Suppressor macrophage treated with lipopolysaccharide for 1 hour (primary cell): ENCODE results near the gene SSBP1.
"Not testable (repeated sequence)": the region's sequence is repeated elsewhere in the genome, so short reads cannot be mapped to it uniquely, and the experiment has no call there.

ENCODE experiments used
- DNase-seq, 3 donors: peaks; one replicate each; pipeline ENCODE4 v3.0.0-alpha.2; 2020 to 2022

SSBP1 gene

DNA sequence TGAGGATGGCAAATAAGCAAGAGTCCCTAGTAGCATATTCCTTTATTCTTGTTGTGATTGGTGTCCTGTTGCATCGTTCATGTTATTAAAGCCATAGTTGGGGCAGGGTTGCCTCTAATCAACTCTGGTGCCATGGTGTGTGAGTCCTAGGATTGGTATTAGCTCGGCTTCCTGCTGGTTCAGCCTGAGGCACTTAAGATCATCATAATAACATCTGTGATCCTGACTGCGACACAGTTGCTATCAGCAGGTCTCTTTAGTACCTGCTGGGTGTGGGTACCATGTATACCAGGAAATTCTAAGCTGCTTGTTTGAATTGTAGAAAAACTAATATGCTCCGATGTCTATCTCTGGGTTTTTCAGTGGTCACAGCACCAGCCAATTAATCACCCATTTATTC is 28.4 kb upstream of the SSBP1 start:
- no peak for DNase-seq

DNA sequence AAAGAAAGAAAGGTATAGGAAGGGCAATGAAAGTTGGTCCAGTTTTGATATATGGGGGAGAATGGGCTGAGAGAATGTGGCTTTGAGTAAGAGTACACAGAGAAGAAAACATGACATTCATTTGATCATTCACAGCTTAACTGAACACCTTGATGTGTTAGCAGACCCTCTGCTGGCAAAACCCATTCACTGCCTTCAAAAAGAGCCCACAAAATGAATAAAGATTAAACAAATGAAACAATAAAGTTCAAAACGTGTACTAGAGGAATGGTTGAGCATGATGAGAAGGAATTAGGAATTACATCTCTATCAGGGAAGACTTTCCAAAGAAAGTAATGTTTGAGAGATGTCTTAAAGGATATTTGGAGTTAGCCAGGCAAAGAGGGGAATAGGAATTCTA is 27.9 kb upstream of the SSBP1 start:
- DNase-seq, result no peak

DNA sequence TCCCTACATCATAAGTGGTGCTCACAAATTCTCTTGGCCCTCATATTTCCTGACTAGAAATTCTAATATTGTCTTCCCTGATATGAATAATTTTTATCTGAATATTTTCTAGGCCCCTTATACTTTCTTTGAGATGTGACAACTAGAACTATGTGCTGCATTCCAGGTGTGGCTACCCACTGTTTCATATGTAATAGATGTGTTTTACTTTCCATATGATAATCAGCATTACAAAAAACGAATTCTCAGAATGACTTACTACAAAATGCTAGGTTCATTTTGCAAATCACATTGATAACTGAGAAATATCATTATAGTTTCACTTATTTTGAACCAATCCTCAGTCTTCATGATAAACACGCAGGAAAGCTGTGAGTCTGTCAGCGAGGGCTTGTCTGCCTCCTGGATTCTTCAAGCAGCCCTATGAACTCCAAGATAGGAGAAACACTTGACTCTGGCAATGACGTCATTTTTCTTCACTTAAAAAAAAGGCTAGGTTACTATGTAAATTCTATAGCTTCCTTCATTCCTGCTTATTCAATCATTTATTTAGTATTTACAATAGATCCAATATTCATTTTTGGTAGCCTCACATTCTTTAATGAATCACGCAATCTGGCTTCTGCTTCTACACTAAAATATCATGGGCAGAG is 25.4 kb upstream of the SSBP1 start:
- DNase-seq, result no peak

DNA sequence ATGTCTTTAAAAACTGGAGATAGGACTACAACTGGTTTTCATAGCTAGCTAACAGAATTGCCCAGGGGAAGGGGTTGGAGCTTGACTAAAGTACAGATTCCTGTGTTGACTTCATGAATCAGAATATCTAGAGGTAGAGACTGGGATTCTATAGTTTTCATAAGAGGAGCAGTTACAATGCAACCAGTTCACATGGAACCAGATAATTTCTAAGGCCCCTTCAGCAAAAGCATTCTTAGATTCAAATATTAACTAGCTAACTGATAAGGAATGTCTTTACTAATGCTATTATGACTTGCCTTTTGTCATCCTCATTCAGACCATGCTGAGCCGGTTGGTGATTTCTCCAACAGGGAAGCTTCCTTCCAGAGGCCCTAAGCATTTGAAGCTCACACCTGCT is 24.3 kb upstream of the SSBP1 start:
- DNase-seq, result no peak

DNA sequence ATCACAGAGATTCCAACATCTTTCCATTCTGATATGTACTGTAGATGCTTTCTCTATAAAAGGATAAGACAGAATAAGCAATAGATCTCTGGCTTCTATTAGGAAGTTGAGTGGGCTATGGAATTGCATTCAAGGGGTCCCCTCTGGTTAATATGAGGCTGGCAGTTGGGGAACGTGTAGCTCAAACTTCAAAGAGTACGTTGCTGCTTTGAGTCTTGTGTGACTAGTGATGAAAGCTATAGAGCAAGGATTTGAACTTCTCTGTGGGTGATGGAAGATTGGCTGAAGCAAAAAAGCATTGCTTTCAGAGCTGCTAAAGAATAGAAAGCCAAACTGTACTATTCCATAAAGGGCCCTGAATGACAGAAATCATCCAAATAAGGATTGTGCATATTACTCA is 23.6 kb upstream of the SSBP1 start:
- no peak for DNase-seq

DNA sequence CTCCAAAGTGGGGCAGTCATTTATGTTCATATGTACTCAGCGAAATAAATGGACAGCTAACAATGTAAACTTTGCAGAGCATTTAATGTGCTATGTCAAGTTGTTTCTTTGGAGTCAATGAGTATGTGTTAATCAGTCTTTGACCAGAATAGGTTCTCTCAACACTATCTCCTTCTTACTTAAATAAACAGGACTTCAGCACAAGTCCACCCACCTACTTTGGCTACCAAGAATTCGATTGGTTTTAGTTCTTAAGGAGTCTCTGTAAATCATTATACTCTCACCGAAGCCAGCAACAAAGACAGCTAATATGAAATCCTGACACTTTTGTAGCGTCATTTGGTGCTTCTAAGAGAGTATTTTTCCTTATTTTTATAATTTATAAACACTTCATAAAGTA is 23.1 kb upstream of the SSBP1 start:
- no peak for DNase-seq

DNA sequence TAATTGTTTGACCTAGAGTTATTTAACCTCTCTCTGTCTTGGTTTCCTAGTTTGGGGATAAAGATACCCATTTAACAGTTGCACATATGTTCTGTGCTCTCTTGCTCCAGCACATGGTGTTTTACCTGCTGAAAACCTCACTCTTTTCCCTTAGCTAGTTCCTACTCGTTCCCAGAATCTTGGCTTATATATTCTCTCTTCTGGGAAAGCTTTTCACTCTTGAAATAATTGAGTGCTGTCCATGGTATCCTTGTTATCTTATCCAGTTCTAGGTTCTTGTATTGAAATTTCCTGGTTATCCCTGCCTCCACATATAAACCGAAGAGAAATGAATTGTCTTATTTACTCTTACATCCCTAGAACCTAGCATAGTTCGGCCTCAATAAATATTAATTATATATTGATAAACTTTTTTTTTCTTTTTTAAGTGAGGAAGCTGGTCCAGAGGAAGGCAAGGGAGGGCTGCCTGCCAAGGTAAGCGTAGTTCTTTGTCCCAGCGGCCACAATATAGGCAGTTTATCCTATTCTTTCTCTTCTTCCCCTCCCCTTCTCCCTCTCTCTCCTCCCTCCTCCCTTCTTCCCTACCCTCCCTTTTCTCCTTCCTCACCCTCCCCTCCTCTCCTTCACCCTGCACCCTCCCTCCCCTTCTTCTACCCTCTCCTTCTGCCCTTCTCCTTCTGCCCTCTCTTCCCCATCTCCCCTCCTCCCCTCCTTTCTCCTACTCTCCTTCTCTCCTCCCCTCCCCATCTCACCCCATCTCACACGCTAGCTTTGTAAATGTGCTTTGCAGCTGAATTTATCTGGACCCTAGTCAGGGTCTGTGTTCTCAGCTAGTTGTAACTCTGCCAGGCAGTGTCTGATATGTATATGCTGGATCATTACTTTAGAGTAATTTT is 22.1 kb upstream of the SSBP1 start:
- no peak for DNase-seq

DNA sequence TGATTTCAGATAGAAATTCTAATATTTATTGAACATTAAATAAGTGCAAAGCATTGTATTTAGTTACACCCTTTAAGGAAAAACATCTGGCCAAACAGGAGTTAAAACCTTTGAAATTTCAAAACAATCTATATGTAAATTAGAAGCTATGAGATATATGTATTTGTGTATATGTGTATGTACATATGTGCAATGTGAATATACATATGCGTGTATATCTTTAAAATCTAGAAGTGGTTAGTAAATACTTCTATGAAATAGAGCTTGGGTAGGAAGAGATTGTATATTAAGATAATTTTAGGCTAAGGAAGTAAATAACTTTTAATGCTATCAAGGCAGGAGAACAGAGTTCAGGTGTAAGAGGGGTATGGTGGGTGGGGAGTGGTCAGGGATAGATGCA is 20.7 kb upstream of the SSBP1 start:
- no peak for DNase-seq

DNA sequence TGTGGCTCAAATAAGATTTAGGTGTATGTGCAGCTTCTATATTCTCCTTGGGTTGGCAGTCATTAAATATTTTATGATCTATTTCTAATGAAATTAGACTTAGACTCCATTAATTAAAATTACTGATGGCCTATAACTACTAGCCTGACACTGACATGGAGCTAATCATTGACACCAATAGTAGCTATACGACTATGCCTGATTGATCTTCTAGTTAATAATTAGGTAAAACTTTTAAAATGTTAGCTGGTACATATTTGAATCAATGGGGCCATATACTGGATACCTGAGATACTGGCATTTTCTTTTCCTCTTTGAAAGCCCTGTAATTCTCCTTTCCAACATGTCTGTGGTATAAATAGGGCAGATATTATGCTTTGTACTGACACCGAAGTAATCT is 15.6 kb upstream of the SSBP1 start:
- DNase-seq, result no peak

DNA sequence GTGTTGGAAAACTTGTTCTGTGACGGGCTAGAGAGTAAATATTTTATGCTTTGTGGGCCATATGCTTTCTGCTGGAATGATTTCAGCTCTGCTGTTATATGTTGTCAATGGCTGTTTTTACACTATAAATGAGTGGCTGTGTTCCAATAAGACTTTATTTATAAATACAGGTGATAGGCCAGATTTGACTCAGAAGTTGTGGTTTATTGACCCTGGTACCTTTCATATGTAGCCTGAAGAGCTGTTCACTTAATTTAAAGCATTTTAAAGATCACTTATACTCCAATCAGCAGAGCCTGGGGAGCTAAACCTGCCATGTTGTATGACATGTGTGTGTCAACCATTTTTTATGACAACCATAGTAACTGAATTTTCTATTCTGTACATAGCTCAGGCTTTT is 9.1 kb upstream of the SSBP1 start:
- no peak for DNase-seq

DNA sequence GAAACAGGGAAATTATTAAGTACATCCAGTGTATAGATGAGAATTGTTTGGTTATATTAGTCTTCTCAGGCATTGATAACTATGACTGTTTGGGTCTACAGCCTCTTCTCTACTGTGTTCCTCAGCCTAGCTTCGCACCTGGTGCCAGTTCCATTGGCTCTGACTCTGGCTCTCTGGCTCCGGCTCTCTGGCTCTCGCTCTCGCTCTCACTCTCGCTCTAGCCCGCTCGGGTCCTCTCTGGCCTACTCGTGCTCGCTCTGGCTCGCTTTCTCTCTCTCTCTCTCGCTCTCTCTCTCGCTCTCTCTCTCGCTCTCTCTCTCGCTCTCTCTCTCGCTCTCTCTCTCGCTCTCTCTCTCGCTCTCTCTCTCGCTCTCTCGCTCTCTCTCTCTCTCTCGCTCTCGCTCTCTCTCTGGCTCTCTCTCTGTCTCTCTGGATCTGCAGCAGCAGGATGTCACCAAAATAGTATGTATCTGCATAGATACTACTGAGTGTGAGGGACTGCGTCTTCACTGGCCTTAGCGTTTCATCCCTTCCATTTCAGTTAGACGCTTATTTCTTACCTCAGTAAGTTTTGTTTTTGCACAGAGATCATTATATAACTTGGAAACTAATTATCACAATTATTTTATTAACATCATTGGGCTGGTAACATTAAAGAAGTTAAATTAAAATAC is 6.5 kb upstream of the SSBP1 start:
- no peak for DNase-seq

DNA sequence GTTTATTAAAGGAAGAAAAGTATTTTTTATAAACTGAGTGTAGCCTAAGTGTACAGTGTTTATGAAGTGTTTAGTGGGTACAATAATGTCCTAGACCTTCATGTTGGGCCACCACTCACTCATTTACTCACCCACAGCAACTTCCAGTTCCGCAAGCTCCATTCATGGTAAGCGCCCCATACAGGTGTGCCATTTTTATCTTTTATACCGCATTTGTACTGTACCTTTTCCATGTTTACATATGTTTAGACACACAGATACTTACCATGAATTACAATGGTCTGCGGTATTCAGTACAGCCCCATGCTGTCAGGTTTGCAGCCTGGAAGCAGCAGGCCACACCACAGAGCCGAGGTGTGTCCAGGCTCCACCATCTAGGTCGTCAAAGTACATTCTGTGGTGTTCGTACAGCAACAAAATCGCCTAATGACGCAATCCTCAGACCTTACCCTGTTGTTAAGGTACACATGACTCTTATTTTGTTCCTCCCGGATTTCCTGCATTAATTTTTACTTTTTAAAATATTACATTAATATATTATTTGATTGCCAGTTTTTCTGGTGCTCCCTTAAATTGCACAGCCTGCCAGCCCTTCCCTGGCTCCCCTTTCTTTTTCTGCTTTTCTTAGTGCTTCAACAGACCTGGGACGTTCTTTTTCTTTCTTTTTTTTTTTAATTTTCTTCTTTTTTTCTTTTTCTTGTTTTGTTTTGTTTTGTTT is 881 bp upstream of the SSBP1 start:
- DNase-seq, result peak in 2 of 3 donors; percentile 6 to 9

DNA sequence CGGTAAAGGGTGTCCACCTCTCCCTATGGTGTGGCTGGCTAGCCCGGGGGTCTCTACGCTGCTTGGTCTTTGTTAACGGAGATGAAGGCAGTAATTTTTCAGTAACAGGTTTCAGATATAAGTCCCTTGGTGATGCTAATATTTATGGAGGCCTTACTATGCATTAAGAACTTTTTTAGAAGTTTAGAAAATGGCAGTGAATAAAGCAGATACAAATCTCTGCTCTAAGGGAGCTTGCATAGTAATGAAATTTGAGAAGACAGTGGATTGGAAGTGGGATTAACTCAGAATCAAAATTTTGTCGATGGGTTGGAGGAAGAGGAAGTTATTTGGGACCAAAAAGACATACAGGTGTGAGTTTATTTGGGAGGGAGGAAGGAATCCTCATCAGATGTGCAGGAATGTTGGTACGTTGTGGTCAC is 445 bp downstream of the SSBP1 start:
- DNase-seq, result no peak

DNA sequence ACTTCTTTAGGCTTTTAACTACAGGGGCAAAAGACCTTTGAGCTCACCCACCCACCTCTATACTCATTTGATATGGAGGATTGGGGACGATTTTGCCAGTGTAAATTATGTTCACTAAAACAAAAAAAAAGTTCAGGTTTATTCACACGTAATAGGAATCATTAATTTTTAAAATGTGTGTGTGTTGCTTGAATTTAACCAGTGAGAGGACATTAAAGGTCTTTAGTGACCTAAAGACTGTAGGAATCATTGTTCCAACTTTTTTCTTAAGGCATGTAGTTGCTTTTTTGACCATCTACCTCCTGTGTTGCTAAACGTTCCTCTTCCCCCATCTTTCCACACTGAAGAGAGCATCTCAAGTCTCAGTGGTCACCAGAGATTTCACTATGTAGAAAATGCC is 1.1 kb downstream of the SSBP1 start:
- DNase-seq, result no peak

DNA sequence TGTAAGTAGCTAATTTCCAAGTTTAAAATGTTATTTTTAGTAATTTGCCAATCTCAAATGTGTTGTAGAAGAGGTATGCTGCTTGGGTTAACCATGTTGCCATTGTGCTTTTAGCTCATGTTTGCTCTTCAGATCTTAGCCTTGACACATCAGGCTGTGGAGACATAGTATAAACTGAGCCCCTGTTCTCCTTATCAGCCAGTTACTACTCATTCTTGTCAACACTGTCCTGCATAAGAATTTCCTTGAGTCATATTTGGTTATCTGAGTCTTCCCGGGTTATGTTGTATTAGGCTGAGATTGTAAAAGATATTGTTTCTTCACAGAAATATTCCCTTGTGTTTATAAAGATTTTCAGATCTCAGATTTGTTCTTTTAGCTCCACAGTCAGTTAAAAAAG is 4.1 kb downstream of the SSBP1 start:
- DNase-seq, result no peak

DNA sequence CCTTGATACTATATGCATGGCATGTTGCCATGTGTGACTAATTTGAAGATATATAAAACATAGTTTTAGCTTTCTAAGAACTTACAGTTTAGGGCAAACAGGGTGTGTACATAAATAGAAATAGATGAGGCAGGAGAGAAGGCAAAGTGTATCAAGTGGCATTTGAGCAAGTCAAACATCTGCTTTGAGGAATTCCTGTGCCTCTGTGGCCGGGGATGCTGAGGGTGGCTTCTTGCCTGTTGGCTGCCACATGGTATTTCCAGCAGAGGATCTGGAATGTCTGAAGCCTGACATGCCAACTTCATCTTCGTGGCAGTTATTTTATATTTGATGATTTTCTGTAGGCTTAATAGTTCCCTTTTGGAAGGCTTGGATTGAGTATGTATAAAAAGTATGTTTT is 6.0 kb downstream of the SSBP1 start:
- DNase-seq, result no peak

DNA sequence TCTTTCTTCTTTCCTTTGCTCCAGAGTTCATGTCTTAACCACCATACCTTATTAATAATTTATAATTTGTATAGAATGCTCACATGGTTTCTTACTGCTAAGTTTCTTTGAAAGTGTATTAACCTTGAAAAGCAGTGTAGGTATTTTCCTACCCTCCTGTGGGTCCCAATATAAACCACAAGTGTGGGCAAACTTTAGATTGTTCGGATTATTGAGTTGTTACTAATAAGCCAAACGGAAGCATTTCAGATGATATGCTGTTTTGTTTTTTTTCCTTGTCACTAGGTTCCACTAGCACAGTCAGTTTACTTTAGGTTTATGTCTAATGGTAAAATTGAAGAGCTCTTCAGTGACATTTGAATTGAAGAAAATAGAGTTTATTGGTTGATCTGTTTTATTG is 10.2 kb downstream of the SSBP1 start:
- no peak for DNase-seq

DNA sequence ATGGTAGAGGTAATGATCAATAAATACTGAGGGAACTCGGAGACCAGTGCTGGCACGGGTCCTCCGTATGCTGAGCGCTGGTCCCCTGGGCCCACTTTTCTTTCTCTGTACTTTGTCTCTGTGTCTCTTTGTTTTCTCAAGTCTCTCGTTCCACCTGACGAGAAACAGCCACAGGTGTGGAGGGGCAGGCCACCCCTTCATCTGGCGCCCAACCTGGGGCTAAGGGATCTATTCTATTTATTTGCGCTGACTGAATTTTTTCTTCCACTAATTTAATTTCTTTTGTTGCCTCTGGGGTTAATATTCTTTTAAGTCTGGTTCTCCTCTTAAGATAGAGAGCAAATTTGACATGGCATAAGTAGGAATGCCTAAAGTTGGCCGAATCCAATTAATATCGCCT is 13.7 kb downstream of the SSBP1 start:
- DNase-seq, result peak in 1 of 3 donors; percentile 15

DNA sequence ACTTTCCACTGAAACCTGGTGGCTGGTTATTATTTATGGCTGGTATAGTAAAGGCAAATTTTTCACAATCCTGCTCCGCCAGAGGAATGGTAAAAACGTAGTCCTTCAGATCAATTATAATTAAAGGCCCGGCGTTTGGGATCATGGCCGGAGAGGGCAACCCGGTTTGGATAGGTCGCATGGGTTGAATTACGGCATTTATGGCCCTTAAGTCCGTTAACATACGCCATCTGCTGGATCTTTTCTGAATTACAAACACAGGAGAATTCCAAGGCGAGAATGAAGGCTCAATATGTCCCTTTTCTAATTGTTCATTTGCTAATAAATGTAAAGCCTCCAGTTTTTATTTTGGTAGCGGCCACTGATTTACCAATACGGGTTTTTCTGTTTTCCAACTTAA is 14.5 kb downstream of the SSBP1 start:
- peak in 2 of 3 donors; percentile 7 to 27 for DNase-seq

DNA sequence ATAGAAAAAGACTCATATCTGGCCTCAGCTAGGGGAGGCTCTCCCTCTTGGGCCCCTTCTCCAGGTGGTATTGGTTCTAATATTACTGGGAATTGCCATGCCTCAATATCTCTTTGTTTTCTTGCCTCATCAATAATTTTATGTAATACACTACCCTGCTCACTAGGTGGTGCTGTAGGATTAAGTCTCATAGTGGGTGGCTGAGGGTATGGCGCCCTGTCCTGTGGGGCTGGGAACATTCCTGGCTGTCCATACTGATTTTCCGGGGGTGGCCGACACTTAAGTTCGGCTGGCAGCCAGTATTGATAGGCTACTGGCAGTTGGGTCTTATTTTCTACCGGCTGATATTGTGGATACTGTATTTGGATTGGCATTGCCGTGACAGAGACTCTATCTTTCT is 16.8 kb downstream of the SSBP1 start:
- DNase-seq, result peak; percentile 48 to 66 (median 55)

DNA sequence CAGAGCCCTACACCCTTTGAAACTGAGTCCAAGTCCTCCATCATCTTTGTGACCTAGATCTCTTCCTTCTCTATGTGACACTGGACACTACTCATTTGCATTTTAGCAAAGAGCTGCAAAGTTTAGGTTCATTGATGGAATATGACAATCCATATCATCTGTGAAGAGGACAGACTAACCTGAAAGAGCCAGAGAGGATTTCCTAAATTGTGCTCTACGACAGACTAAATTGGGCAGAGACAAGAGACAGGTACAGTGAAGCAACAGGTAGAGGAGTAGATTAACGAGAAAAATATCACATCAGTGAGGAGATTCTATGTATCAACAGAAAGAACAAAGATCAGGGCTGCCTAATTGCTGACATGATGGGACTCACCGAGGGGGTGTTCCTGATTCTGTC is 25.6 kb downstream of the SSBP1 start, which contains the start of gene TAS2R3:
Gene TAS2R3, plus strand, starts transcription at position 301 of the 400 bp plus-strand sequence. Its CDS starts 62 bp downstream, at position 363.
- no peak for DNase-seq

DNA sequence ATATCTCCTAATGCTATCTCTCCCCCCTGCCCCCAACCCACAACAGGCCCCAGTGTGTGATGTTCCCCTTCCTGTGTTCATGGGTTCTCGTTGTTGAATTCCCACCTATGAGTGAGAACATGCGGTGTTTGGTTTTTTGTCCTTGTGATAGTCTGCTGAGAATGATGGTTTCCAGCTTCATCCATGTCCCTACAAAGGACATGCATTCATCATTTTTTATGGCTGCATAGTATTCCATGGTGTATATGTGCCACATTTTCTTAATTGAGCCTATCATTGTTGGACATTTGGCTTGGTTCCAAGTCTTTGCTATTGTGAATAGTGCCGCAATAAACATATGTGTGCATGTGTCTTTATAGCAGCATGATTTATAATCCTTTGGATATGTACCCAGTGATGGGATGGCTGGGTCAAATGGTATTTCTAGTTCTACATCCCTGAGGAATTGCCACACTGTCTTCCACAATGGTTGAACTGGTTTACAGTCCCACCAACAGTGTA is 32.0 kb downstream of the SSBP1 start:
- not testable (repeated sequence) for DNase-seq

DNA sequence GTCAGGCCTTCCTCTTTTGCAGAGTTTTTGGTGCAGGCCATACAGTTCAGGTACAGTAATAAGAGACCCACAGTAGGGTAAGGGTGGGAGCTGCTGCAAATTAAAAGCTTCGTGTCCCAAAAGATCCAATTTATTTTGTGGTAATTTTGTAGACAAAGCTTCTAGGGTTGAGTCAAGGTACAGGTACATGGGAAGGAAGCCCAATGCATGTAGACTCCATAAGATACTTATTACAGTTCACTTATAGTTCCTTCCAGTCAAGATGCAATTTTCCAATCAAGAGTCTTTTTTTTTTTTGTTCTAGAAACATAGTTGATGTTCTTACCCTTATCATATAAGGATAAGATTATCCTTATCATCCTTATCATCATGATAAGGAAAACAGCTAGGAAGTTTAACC is 38.2 kb downstream of the SSBP1 start, which contains the start of gene TAS2R4:
Gene TAS2R4, plus strand, starts transcription at position 301 of the 400 bp plus-strand sequence. CDS start 1,815 bp downstream, outside the sequence.
- no peak for DNase-seq
